Activated CD8-positive, alpha-beta T cell treated with anti-CD3 and anti-CD28 coated beads, Interleukin-2, amount 10 ng/mL, durations not matched to agents 7 days and 5 days (primary cell): ENCODE measurements around the gene RGS6. TPM values are rescaled to one million over a fixed set of nuclear protein-coding genes. Genes with fewer than 3 reads are reported as not detected.

ENCODE experiments used
- ATAC-seq: fragments of 150-1000 bp; cut with Tn5 transposase; one replicate; pipeline ENCODE4 v1.10.0; 2021; ENCODE audit warnings: moderate library complexity
- CTCF ChIA-PET: fragments of 350-600 bp; sonication (Branson Sonifier 250); formaldehyde crosslinking; loops from one replicate; lab custom pipeline; 2021; ENCODE audit warnings: antibody characterized with exemption; lab: Charles Lee
- POLR2A ChIA-PET: fragments of 350-600 bp; sonication (Branson Sonifier 250); formaldehyde crosslinking; loops from one replicate; lab custom pipeline; 2021; ENCODE audit warnings: antibody characterized with exemption; lab: Charles Lee
- DNase-seq: peaks from one replicate; pipeline ENCODE4 v3.0.0-alpha.2; 2020
- H3K27ac Mint-ChIP-seq: one replicate; pipeline ENCODE4 v1.8.0; 2021; ENCODE audit warnings: mild to moderate bottlenecking, mixed read lengths
- H3K27me3 Mint-ChIP-seq: one replicate; pipeline ENCODE4 v1.8.0; 2021; ENCODE audit warnings: low read depth, mixed read lengths
- H3K36me3 Mint-ChIP-seq: one replicate; pipeline ENCODE4 v1.8.0; 2021; ENCODE audit warnings: low read depth, mixed read lengths
- H3K4me1 Mint-ChIP-seq: one replicate; pipeline ENCODE4 v1.8.0; 2021; ENCODE audit warnings: low read depth, mixed read lengths
- H3K4me3 Mint-ChIP-seq: one replicate; pipeline ENCODE4 v1.8.0; 2021; ENCODE audit warnings: mild to moderate bottlenecking, mixed read lengths
- H3K9me3 Mint-ChIP-seq: one replicate; pipeline ENCODE4 v1.8.0; 2022; ENCODE audit warnings: mixed read lengths; ENCODE audit not compliant: insufficient read depth
- total RNA-seq, 2 experiments: library from RNA; stranded (reverse); gene quantifications; one replicate each; pipeline ENCODE4 v1.2.3, GENCODE V29; 2021

Gene RGS6
- total RNA-seq, 2 experiments from 2014 or later = 0.16 to 0.47 TPM

DNA sequence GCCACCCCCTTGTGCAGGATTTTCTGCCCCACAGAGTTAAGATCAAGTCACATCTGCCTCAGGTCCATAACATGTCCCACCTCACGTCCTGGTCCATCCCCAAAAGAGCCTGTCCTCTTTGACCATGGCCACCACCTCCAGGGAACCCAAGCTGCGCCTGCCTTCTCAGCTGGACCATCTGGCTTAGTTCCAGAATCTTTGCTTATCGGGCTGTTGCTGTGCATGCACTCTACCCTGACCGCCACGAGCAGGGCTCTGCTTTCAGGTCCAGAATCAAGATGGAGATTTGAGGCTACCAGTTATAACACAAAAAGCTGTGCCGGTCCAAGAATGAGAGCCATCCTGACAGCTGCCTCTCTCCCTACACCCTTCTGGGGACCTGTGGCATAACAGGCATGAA is 635.0 kb downstream of the RGS6 start:
- H3K4me3 Mint-ChIP-seq = no peak overlapping the region
- DNase-seq = no peak
- H3K27me3 Mint-ChIP-seq = peaks cover 21% of the 10 kb centered on the region
- no peaks in the 10 kb centered on the region for H3K36me3 Mint-ChIP-seq
- no peak for ATAC-seq
- peaks cover 9% of the 10 kb centered on the region for H3K4me1 Mint-ChIP-seq
- POLR2A ChIA-PET = no interaction called here
- CTCF ChIA-PET = interaction anchor here (1.2 kb wide), 1 partner anchor 54 kb away, joined by 5 read pairs; no protein-coding TSS in a partner anchor
- no peaks in the 10 kb centered on the region for H3K9me3 Mint-ChIP-seq
- peak overlapping the region; percentile 15 for H3K27ac Mint-ChIP-seq

DNA sequence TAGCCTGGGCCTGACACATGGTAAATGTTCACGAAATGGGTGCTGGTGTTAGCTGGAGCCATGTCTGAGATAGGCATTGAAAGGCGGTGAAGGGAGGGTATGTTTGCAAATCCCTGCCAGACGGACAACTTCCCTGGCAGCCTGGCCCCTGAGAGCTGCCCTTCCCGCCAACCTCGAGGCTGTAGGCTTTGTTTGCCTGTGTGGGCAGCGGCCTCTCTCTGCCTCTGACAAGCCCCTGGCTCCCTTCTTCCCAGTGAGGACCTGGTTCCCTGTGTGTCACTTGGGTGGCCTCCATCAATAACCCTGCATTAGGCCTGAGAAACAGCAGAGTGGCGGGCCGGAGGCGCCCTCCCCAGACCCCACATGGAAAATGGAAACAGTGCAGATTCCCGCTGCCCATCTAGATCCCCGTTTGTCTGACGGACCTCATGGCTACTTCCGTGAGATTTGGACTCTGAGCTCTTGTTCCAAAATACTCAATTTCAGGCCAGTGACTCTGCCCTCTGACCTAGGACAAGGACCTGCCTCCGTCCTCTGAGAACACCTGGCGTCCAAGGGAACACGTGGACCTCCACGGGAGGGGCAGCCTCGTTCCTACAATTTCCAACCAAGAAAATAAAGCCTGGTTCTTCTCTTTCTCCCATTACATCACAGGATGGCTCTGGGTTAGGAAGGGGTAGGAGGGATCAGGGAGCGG is 636.2 kb downstream of the RGS6 start:
- Mint-ChIP-seq H3K4me3 (no peak overlapping the region), H3K4me1 (peaks cover 6% of the 10 kb centered on the region), H3K27ac (no peak overlapping the region), H3K9me3 (no peaks in the 10 kb centered on the region), H3K36me3 (no peaks in the 10 kb centered on the region), H3K27me3 (peaks cover 26% of the 10 kb centered on the region)
- DNase-seq (no peak), ATAC-seq (no peak)
- ChIA-PET CTCF (no interaction called here), POLR2A (no interaction called here)

DNA sequence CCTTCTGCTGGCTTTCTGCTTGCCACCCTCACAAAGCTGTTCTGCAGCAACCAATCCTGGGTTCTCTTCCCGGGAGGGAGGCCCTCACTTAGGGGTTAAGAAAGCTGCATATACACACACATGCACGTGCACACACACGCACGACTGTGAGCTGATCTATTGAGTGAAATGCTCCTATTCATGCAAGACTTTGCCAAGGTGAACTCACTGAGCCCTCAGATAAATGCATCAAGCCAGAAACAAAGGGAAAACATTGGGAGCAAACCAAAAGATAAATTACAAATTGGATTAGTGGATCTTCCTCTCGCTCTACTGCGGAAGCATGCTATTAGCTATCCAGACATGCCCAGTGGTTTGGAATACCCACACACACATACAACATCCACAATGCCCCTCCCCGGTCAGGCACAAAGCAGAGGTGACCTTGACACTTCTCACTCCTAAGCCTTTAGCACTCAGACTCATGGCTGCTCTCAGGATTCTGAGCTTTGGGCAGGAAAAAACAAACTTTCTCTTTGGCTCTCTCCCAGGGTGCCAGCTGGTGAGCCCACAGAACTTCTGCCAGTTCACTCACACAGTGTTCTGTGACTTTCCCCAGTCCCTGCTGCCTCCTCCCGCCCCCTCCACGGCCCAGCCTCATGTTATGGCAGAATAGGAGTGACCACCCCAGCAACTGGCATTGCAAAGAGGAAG is 641.6 kb downstream of the RGS6 start:
- no peak for DNase-seq
- no peaks in the 10 kb centered on the region for H3K4me1 Mint-ChIP-seq
- H3K27ac Mint-ChIP-seq = no peak overlapping the region
- ChIA-PET POLR2A (no interaction called here), CTCF (no interaction called here)
- ATAC-seq = no peak
- no peak overlapping the region for H3K4me3 Mint-ChIP-seq
- H3K36me3 Mint-ChIP-seq = no peaks in the 10 kb centered on the region
- no peaks in the 10 kb centered on the region for H3K9me3 Mint-ChIP-seq
- peaks cover 61% of the 10 kb centered on the region for H3K27me3 Mint-ChIP-seq

DNA sequence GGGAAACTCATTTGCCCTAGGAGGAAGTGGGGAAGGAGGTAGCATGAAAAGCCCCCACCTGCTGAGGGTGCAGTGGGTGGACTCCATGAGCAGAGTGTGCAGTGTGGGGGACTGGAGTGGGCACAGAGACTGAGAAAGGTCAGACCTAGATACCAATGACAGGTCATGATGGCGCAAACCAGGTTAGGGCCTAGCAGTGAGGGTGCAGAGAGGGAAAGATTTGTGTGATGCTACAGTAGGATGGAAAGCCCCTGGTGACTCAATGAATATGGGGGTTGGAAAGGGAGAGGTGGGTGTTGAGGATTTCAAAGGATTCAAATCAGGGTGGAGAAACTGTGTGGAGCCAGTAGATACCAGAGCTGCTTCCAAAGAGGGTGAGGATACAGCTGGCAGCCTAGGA is 642.5 kb downstream of the RGS6 start:
- no peak for ATAC-seq
- H3K27ac Mint-ChIP-seq = no peak overlapping the region
- ChIA-PET POLR2A (no interaction called here), CTCF (no interaction called here)
- DNase-seq = no peak
- H3K4me3 Mint-ChIP-seq = no peak overlapping the region
- no peaks in the 10 kb centered on the region for H3K36me3 Mint-ChIP-seq
- no peaks in the 10 kb centered on the region for H3K9me3 Mint-ChIP-seq
- H3K27me3 Mint-ChIP-seq = peaks cover 66% of the 10 kb centered on the region
- no peaks in the 10 kb centered on the region for H3K4me1 Mint-ChIP-seq

DNA sequence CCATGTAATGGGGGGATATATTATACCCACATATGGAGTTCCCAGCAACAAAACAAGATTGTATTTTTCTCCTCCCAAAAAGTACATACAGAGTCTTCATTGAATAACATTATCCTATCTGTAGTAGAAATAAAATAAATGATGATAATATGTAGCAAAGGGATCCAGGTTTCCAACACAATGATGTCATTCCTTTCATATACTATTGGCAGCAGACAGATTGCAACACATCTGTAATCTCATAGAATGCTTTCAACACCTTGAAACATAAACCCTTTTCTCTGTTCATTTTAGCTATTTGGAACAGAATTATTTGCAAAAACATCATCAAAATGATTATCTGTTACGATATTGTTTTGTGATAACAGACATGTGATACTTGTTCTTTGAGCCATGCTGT is 644.0 kb downstream of the RGS6 start:
- Mint-ChIP-seq H3K4me1 (no peaks in the 10 kb centered on the region), H3K27ac (no peak overlapping the region), H3K4me3 (no peak overlapping the region), H3K27me3 (peaks cover 62% of the 10 kb centered on the region), H3K9me3 (no peaks in the 10 kb centered on the region), H3K36me3 (no peaks in the 10 kb centered on the region)
- DNase-seq = no peak
- POLR2A ChIA-PET = interaction anchor here (1.5 kb wide), 1 partner anchor 317 kb away, joined by 3 read pairs; the partner anchor contains the start of gene DPF3
- no peak for ATAC-seq
- CTCF ChIA-PET = no interaction called here

DNA sequence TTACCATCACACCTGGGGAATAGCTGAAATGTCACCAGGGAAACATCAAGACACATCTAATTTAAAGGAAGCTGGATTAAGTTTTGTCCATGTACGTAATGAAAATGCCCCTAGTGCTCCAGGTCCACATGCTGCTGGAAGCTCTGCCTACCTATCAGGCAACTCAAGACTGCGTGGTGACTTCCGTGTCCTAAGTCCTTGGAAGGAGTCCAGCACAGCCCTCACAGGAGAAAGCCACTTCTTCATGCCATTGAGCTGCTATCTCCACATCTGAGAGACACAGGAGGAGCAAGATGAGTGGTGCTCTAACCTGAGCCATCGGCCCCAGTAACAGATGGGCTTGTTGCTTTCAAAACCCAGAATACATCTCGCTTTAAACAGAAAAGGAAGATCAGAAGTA is 645.3 kb downstream of the RGS6 start:
- peaks cover 59% of the 10 kb centered on the region for H3K27me3 Mint-ChIP-seq
- no peak for DNase-seq
- H3K4me1 Mint-ChIP-seq = no peaks in the 10 kb centered on the region
- no peaks in the 10 kb centered on the region for H3K36me3 Mint-ChIP-seq
- H3K27ac Mint-ChIP-seq = no peak overlapping the region
- H3K9me3 Mint-ChIP-seq = no peaks in the 10 kb centered on the region
- ChIA-PET POLR2A (interaction anchor here (1.5 kb wide), 1 partner anchor 316 kb away, joined by 3 read pairs; the partner anchor contains the start of gene DPF3), CTCF (no interaction called here)
- H3K4me3 Mint-ChIP-seq = no peak overlapping the region
- ATAC-seq = no peak

DNA sequence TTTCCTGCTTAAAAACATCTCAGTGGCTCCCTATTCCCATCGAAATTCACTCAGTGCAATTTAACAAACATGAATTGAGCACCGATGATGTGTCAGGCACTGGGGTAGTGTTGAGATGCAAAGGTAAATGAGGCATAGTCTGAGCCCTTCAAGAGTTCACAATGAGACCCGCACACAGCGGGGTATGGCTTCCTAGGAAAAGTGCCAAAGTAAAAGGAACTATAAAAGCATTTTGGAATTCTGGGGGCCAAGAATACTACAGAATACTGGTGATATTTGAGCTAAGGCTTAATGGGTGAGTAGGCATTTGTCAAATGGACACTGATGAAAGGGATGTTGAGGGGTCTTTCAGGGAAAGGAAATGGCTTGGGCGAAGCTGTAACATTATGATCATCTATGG is 646.3 kb downstream of the RGS6 start:
- no peak for DNase-seq
- no peak overlapping the region for H3K4me3 Mint-ChIP-seq
- no peaks in the 10 kb centered on the region for H3K4me1 Mint-ChIP-seq
- no peak for ATAC-seq
- no peak overlapping the region for H3K27ac Mint-ChIP-seq
- no peaks in the 10 kb centered on the region for H3K9me3 Mint-ChIP-seq
- ChIA-PET POLR2A (no interaction called here), CTCF (no interaction called here)
- no peaks in the 10 kb centered on the region for H3K36me3 Mint-ChIP-seq
- peaks cover 56% of the 10 kb centered on the region for H3K27me3 Mint-ChIP-seq

DNA sequence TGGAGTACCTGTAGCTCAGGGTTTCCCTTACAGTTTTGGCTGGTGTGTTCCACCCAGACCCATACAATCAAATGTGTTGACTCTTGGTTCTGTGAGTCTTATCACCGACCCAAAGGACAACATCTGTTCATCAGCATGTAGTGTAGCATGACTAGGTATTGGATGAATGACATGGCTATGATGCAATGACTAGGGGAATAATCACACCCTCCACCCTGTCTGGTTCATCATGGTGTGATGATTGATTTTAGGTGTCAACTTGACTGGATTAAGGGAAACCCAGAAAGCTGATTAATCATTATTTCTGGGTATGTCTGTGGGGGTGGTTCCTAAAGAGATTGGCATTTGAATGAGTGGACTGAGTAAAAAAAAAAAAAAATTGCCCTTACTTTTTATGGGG is 650.4 kb downstream of the RGS6 start:
- POLR2A ChIA-PET = no interaction called here
- no peak overlapping the region for H3K27ac Mint-ChIP-seq
- H3K4me1 Mint-ChIP-seq = peaks cover 5% of the 10 kb centered on the region
- peaks cover 13% of the 10 kb centered on the region for H3K9me3 Mint-ChIP-seq
- CTCF ChIA-PET = no interaction called here
- no peak for DNase-seq
- H3K36me3 Mint-ChIP-seq = peaks cover 14% of the 10 kb centered on the region
- no peak for ATAC-seq
- peaks cover 46% of the 10 kb centered on the region for H3K27me3 Mint-ChIP-seq
- H3K4me3 Mint-ChIP-seq = no peak overlapping the region

DNA sequence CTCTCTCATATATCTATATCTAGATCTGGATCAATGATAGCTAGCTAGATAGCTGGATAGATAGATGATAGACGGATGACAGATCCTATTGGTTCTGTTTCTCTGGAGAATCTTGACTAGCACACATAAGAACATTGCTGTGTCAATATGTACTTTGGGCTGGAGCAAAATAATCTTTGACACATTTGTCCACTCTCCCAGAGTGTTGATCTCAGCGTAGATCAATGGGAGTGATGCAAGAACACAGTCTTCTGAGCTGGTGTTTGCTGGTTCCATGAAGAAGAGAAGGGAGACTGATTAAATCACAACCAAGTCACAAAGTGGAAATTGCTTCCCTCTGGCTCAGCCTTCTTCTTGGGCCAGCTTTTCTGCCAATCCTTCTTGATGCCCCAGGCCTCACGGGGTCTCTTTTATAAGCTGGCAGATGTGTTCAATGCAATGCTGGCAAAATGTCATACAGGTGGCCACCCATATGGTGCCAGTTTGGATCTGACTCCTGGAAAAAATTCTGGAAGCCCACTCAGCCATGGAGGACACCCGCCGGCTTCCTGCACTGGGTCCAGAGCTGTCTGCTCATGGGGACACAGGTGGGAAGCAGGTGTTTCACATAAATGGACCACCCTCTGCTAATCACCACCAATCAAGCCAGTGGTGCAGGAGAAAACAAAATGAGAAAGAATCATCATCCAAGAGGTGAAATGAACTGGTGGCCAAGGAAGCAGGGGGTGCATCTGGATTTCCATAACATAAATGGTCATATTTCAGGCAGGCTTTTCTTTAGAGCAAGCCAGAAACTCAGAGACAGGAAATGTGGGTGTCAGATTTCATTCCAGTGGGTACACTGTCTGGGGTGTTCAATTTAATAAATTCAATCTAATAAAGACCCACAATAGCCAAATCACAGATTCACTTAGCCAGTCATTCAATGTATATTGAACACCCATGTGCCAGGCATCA is 651.4 kb downstream of the RGS6 start:
- CTCF ChIA-PET = no interaction called here
- POLR2A ChIA-PET = no interaction called here
- H3K9me3 Mint-ChIP-seq = peaks cover 14% of the 10 kb centered on the region
- peaks cover 18% of the 10 kb centered on the region for H3K36me3 Mint-ChIP-seq
- H3K27ac Mint-ChIP-seq = no peak overlapping the region
- ATAC-seq (no peak), DNase-seq (no peak)
- H3K4me1 Mint-ChIP-seq = peaks cover 5% of the 10 kb centered on the region
- H3K4me3 Mint-ChIP-seq = no peak overlapping the region
- H3K27me3 Mint-ChIP-seq = peaks cover 37% of the 10 kb centered on the region

DNA sequence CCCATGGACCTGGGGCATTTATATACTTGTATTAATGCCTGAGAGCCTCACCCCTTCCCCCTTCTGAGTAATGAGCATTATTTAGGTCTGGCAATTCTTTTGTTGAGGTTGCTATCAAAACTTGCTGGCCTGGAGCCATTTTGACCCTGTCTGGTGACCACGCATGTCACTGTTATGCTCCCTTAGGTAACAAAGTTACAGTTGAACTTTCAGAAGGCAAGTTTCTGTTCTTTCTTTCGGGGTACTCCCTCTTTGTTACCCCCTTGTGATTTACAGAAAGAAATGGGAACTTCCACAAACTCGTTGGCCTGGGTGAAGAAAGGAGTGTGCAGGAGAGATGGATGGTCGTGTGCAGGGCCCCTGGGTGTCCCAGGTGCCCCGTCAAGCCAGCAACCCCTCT is 656.3 kb downstream of the RGS6 start:
- ChIA-PET POLR2A (interaction anchor here (0.5 kb wide), 1 partner anchor 295 kb away, joined by 3 read pairs; no protein-coding TSS in a partner anchor), CTCF (no interaction called here)
- H3K36me3 Mint-ChIP-seq = peaks cover 52% of the 10 kb centered on the region
- H3K9me3 Mint-ChIP-seq = peaks cover 36% of the 10 kb centered on the region
- ATAC-seq (no peak), DNase-seq (no peak)
- H3K27ac Mint-ChIP-seq = no peak overlapping the region
- H3K4me3 Mint-ChIP-seq = no peak overlapping the region
- H3K4me1 Mint-ChIP-seq = peaks cover 45% of the 10 kb centered on the region
- H3K27me3 Mint-ChIP-seq = peaks cover 27% of the 10 kb centered on the region

DNA sequence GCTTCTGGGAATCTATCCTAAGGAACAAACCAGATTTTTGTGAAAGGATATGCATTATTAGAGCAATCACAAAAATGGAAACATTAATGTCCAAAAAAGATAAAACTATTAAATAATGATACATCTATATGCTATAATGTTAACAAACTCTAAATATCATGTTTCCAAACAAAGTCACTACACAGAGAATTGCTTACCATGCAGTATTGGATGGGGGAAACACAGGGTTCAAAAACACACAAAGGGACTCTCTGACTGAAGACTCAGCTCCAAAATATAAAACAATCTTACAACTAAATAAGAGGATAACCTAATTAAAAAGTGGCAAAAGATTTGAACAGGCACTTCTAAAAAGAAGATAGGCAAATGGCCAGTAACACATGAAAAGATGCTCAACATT is 657.4 kb downstream of the RGS6 start:
- peaks cover 21% of the 10 kb centered on the region for H3K27me3 Mint-ChIP-seq
- ATAC-seq (no peak), DNase-seq (no peak)
- H3K4me3 Mint-ChIP-seq = no peak overlapping the region
- CTCF ChIA-PET = no interaction called here
- H3K36me3 Mint-ChIP-seq = peaks cover 53% of the 10 kb centered on the region
- peaks cover 36% of the 10 kb centered on the region for H3K9me3 Mint-ChIP-seq
- peaks cover 53% of the 10 kb centered on the region for H3K4me1 Mint-ChIP-seq
- no peak overlapping the region for H3K27ac Mint-ChIP-seq
- POLR2A ChIA-PET = no interaction called here
